Activated CD8-positive, alpha-beta memory T cell treated with anti-CD3 and anti-CD28 coated beads, Interleukin-2, amount 50 U/mL, for 48 hours (primary cell): ENCODE measurements around the gene USP31.
"Not testable (repeated sequence)": the region's sequence is repeated elsewhere in the genome, so short reads cannot be mapped to it uniquely, and the experiment has no call there.

Experiments used
- DNase-seq: peaks from one replicate; pipeline ENCODE4 v3.0.0-alpha.2; 2020

Gene USP31

GRCh38 chr16:23131931-23132621 lies 17.2 kb downstream of the USP31 start:
- DNase-seq: no peak

GRCh38 chr16:23131436-23131835 lies 17.8 kb downstream of the USP31 start:
- no peak for DNase-seq

GRCh38 chr16:23131036-23131435 lies 18.2 kb downstream of the USP31 start:
- no peak for DNase-seq

- DNase-seq: no peak
Measured at GRCh38 chr16:23129686-23130085, 19.6 kb downstream of the USP31 start.

- DNase-seq: no peak
Measured at GRCh38 chr16:23128056-23128455, 21.2 kb downstream of the USP31 start.

- no peak for DNase-seq
Measured at GRCh38 chr16:23125277-23125676, 24.0 kb downstream of the USP31 start.

- DNase-seq: no peak
Measured at GRCh38 chr16:23124315-23124714, 24.9 kb downstream of the USP31 start.

GRCh38 chr16:23122144-23122543 lies 27.1 kb downstream of the USP31 start:
- no peak for DNase-seq

- no peak for DNase-seq
Measured at GRCh38 chr16:23121024-23121423, 28.2 kb downstream of the USP31 start.

- no peak for DNase-seq
Measured at GRCh38 chr16:23120562-23120961, 28.7 kb downstream of the USP31 start.

GRCh38 chr16:23119570-23119969 lies 29.7 kb downstream of the USP31 start:
- DNase-seq: no peak

- DNase-seq: no peak
Measured at GRCh38 chr16:23114131-23114904, 34.9 kb downstream of the USP31 start.

- no peak for DNase-seq
Measured at GRCh38 chr16:23113185-23113584, 36.1 kb downstream of the USP31 start.

- no peak for DNase-seq
Measured at GRCh38 chr16:23110257-23110899, 38.9 kb downstream of the USP31 start.

- no peak for DNase-seq
Measured at GRCh38 chr16:23107936-23108335, 41.3 kb downstream of the USP31 start.

- no peak for DNase-seq
Measured at GRCh38 chr16:23107117-23107516, 42.1 kb downstream of the USP31 start.

GRCh38 chr16:23105309-23105708 lies 43.9 kb downstream of the USP31 start:
- DNase-seq: no peak

- no peak for DNase-seq
Measured at GRCh38 chr16:23104032-23104955, 45.0 kb downstream of the USP31 start.

GRCh38 chr16:23103603-23104002 lies 45.6 kb downstream of the USP31 start:
- no peak for DNase-seq

GRCh38 chr16:23101012-23101550 lies 48.2 kb downstream of the USP31 start:
- no peak for DNase-seq

- not testable (repeated sequence) for DNase-seq
Measured at GRCh38 chr16:23096450-23096849, 52.8 kb downstream of the USP31 start.

- DNase-seq: not testable (repeated sequence)
Measured at GRCh38 chr16:23094136-23094535, 55.1 kb downstream of the USP31 start.

GRCh38 chr16:23092801-23093117 lies 56.5 kb downstream of the USP31 start:
- DNase-seq: no peak
